H1 (cell line): ENCODE measurements around the gene APLP1. TPM values are rescaled to one million over a fixed set of nuclear protein-coding genes. Genes with fewer than 3 reads are reported as not detected.
"Not testable (repeated sequence)": the region's sequence is repeated elsewhere in the genome, so short reads cannot be mapped to it uniquely, and the experiment has no call there.

Experiments used
- CTCF ChIA-PET: fragments of 300-600 bp; sonication (Branson Sonifier 250); formaldehyde crosslinking; loops from one replicate; lab custom pipeline; 2021; ENCODE audit not compliant: partially characterized antibody; lab: Charles Lee
- POLR2A ChIA-PET: fragments of 300-600 bp; sonication (Branson Sonifier 250); formaldehyde crosslinking; loops from one replicate; lab custom pipeline; 2021; ENCODE audit warnings: inconsistent platforms; ENCODE audit not compliant: partially characterized antibody; lab: Charles Lee
- DNase-seq, 2 experiments: peaks; one replicate each; pipeline versions ENCODE4 v3.0.0 to v3.0.0-alpha.2; 2010 to 2022; ENCODE audit warnings: low spot score in 2 of 2, low read depth in 1 of 2, mixed read lengths in 1 of 2
- FAIRE-seq: peaks from 2 replicates; lab custom pipeline; 2011; peaks lifted over from hg19 to GRCh38; lab: Jason Lieb, UNC
- H2AFZ ChIP-seq: 2 replicates; pipeline ENCODE4 v1.8.1; 2012; ENCODE audit warnings: low read length, inconsistent platforms
- H2AK5ac ChIP-seq: 2 replicates; pipeline ENCODE4 v1.6.1; 2013; ENCODE audit warnings: low read depth, low read length
- H2BK120ac ChIP-seq: replicated peaks from 2 replicates; pipeline ENCODE3; 2013; ENCODE audit warnings: low read depth, low read length, inconsistent platforms
- H2BK12ac ChIP-seq: 2 replicates; pipeline ENCODE4 v1.6.1; 2013; ENCODE audit warnings: low read depth, low read length
- H2BK15ac ChIP-seq: 2 replicates; pipeline ENCODE4 v1.6.1; 2013; ENCODE audit warnings: low read length
- H2BK20ac ChIP-seq: 2 replicates; pipeline ENCODE4 v1.6.1; 2013; ENCODE audit warnings: low read length
- H2BK5ac ChIP-seq: 2 replicates; pipeline ENCODE4 v1.6.1; 2013; ENCODE audit warnings: low read depth, low read length
- H3K14ac ChIP-seq: 2 replicates; pipeline ENCODE4 v1.6.1; 2013; ENCODE audit warnings: inconsistent platforms; ENCODE audit not compliant: insufficient read length
- H3K18ac ChIP-seq: 2 replicates; pipeline ENCODE4 v1.6.1; 2013; ENCODE audit warnings: low read length; ENCODE audit errors: extremely low read depth
- H3K23ac ChIP-seq: 2 replicates; pipeline ENCODE4 v1.6.1; 2013; ENCODE audit warnings: inconsistent platforms; ENCODE audit not compliant: insufficient read length
- H3K23me2 ChIP-seq: 2 replicates; pipeline ENCODE4 v1.6.1; 2013; ENCODE audit warnings: low read depth, low read length
- H3K27ac ChIP-seq: 2 replicates; pipeline ENCODE4 v1.6.1; 2011; ENCODE audit warnings: low read depth, low read length, inconsistent platforms
- H3K27me3 ChIP-seq, 4 experiments: replicated peaks in 1 of 4; 1 replicate in 1 of 4; 2 replicates in 3 of 4; pipeline versions ENCODE4 v1.6.1 to v1.8.1; 2011 to 2013; ENCODE audit warnings: low read length in 3 of 4, mild to moderate bottlenecking in 3 of 4, inconsistent platforms in 2 of 4, mixed read lengths in 2 of 4, moderate library complexity in 1 of 4; ENCODE audit not compliant: control insufficient read depth in 3 of 4, insufficient read depth in 3 of 4; ENCODE audit errors: extremely low read depth in 1 of 4
- H3K36me3 ChIP-seq, 4 experiments: 2 replicates each; pipeline versions ENCODE4 v1.6.1 to v1.8.1; 2011 to 2013; ENCODE audit warnings: mild to moderate bottlenecking in 4 of 4, low read length in 3 of 4, moderate library complexity in 2 of 4, control low read depth in 1 of 4, inconsistent platforms in 1 of 4; ENCODE audit not compliant: insufficient read depth in 4 of 4, control insufficient read depth in 2 of 4
- H3K4ac ChIP-seq: replicated peaks from 2 replicates; pipeline ENCODE3; 2013; ENCODE audit warnings: low read length, low read depth, mixed read lengths, inconsistent platforms; ENCODE audit not compliant: insufficient read length
- H3K4me1 ChIP-seq, 4 experiments: replicated peaks in 1 of 4; 1 replicate in 1 of 4; 2 replicates in 3 of 4; pipeline versions ENCODE4 v1.6.1 to v1.8.1; 2011 to 2013; ENCODE audit warnings: low read length in 3 of 4, inconsistent platforms in 2 of 4, mixed read lengths in 1 of 4; ENCODE audit not compliant: insufficient read depth in 4 of 4, control insufficient read depth in 3 of 4
- H3K4me2 ChIP-seq, 2 experiments: 2 replicates each; pipeline versions ENCODE4 v1.6.1 to v1.8.1; 2011 to 2013; ENCODE audit warnings: low read depth in 2 of 2, low read length in 2 of 2, control low read depth in 1 of 2, inconsistent platforms in 1 of 2, mild to moderate bottlenecking in 1 of 2; ENCODE audit not compliant: insufficient read depth in 1 of 2
- H3K4me3 ChIP-seq, 4 experiments: fragments of 200-600, 300-600 bp in 1 of 4; sonication (generic), shearing (Covaris generic), sonication (Bioruptor Twin) in 1 of 4; 2 replicates each; pipeline versions ENCODE4 v1.5.1 to v1.8.1; 2011 to 2016; ENCODE audit warnings: low read length in 4 of 4, low read depth in 3 of 4, control low read depth in 2 of 4, inconsistent platforms in 2 of 4, mild to moderate bottlenecking in 2 of 4, mixed read lengths in 1 of 4, moderate library complexity in 1 of 4; ENCODE audit not compliant: insufficient read depth in 2 of 4; ENCODE audit errors: extremely low read depth in 1 of 4
- H3K56ac ChIP-seq: replicated peaks from 2 replicates; pipeline ENCODE3; 2013; ENCODE audit warnings: low read depth, mild to moderate bottlenecking, mixed read lengths, low read length, inconsistent platforms; ENCODE audit not compliant: insufficient read length
- H3K79me1 ChIP-seq: 2 replicates; pipeline ENCODE4 v1.6.1; 2013; ENCODE audit warnings: low read depth, low read length, control low read depth
- H3K79me2 ChIP-seq, 2 experiments: 2 replicates each; pipeline versions ENCODE4 v1.6.1 to v1.8.1; 2012 to 2013; ENCODE audit warnings: low read length in 2 of 2, mild to moderate bottlenecking in 2 of 2, inconsistent platforms in 1 of 2; ENCODE audit not compliant: insufficient read depth in 2 of 2, control insufficient read depth in 1 of 2
- H3K9ac ChIP-seq, 4 experiments: replicated peaks in 1 of 4; 1 replicate in 1 of 4; 2 replicates in 3 of 4; pipeline versions ENCODE4 v1.6.1 to v1.8.1; 2011 to 2013; ENCODE audit warnings: low read depth in 3 of 4, low read length in 3 of 4, control low read depth in 2 of 4, mild to moderate bottlenecking in 2 of 4, moderate library complexity in 2 of 4, inconsistent platforms in 1 of 4; ENCODE audit errors: extremely low read depth in 1 of 4
- H3K9me3 ChIP-seq, 2 experiments: 2 replicates each; pipeline versions ENCODE4 v1.6.1 to v1.8.1; 2012 to 2013; ENCODE audit warnings: mild to moderate bottlenecking in 2 of 2, moderate library complexity in 2 of 2, control low read depth in 1 of 2, inconsistent platforms in 1 of 2, low read depth in 1 of 2, low read length in 1 of 2, mixed read lengths in 1 of 2; ENCODE audit not compliant: insufficient read depth in 2 of 2
- H4K20me1 ChIP-seq, 2 experiments: replicated peaks in 1 of 2; 2 replicates each; pipeline versions ENCODE3 to v1.8.1; 2011 to 2013; ENCODE audit warnings: inconsistent platforms in 2 of 2, low read length in 2 of 2, mild to moderate bottlenecking in 1 of 2; ENCODE audit not compliant: insufficient read depth in 2 of 2, control insufficient read depth in 1 of 2
- H4K5ac ChIP-seq: 2 replicates; pipeline ENCODE4 v1.6.1; 2013; ENCODE audit warnings: low read length, low read depth, mixed read lengths, inconsistent platforms; ENCODE audit not compliant: insufficient read length
- H4K8ac ChIP-seq: 2 replicates; pipeline ENCODE4 v1.8.0; 2013; ENCODE audit warnings: mild to moderate bottlenecking, moderate library complexity, low read length, inconsistent platforms; ENCODE audit not compliant: insufficient read depth; ENCODE audit errors: extremely low read depth
- H4K91ac ChIP-seq: replicated peaks from 2 replicates; pipeline ENCODE3; 2013; ENCODE audit warnings: low read length, mixed read lengths, inconsistent platforms; ENCODE audit not compliant: insufficient read length
- WGBS, 2 experiments: shearing (Covaris generic) in 1 of 2; methylation state at CpG; one replicate each; pipeline versions ENCODE4 v1.1.6 to v1.1.7; 2013 to 2015; ENCODE audit warnings: low lambda C conversion rate in 2 of 2, mixed read lengths in 2 of 2, inconsistent platforms in 1 of 2, low coverage in 1 of 2, missing lambda C conversion rate in 1 of 2; ENCODE audit not compliant: insufficient replicate concordance in 2 of 2, insufficient coverage in 1 of 2, insufficient read length in 1 of 2; ENCODE audit errors: extremely low coverage in 1 of 2, missing lambda C conversion rate in 1 of 2; 5-methylcytosine and 5-hydroxymethylcytosine counted together
- polyA plus RNA-seq, 7 experiments: library from polyadenylated mRNA; depleted of rRNA in 3 of 7; stranded (reverse) in 5 of 7; unstranded in 2 of 7; fragments of >200 nt in 5 of 7; fragments of 200-250 nt in 2 of 7; gene quantifications; 1 replicate in 5 of 7; 2 replicates in 1 of 7; 4 replicates in 1 of 7; pipeline versions ENCODE4 v1.2.1 to v1.2.3, GENCODE V29; 2011 to 2013; ENCODE audit warnings: missing spikeins in 2 of 7, mixed read lengths in 2 of 7
- total RNA-seq: library from RNA; stranded (reverse); fragmentation: NEBNext Ultra II Directional; extraction: Animal tissue kit (Norgen Biotek cat#: 25700); gene quantifications from 2 replicates; pipeline ENCODE4 v1.2.1, GENCODE V29; 2021

The APLP1 gene
- total and polyA plus RNA-seq, 2 of the 8 experiments (the other 6 are each of a cell fraction or from before 2014, with no cell fraction given) = 19.9 to 22.0 TPM

DNA sequence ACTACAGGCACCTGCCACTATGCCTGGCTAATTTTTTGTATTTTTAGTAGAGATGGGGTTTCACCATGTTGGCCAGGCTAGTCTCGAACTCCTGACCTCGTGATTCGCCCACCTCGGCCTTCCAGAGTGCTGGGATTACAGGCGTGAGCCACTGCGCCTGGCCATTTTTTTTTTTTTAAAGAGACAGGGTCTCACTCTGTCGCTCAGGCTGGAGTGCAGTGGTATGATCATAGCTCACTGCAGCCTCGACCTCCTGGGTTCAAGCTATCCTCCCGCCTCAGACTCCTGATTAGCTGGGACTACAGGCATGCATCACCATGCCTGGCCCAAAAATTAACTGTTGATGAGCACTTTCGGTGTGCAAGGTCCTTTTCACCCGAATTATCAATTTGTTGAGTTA, 32.3 kb upstream of the APLP1 start:
- H3K4me3 ChIP-seq, H2AK5ac ChIP-seq, H3K79me1 ChIP-seq, H3K4me2 ChIP-seq, H3K36me3 ChIP-seq, H4K20me1 ChIP-seq, H3K23ac ChIP-seq, H3K56ac ChIP-seq, H3K4ac ChIP-seq, H2BK5ac ChIP-seq, H3K9ac ChIP-seq, DNase-seq, H2AFZ ChIP-seq, H3K23me2 ChIP-seq, H4K8ac ChIP-seq, H3K9me3 ChIP-seq, H2BK12ac ChIP-seq, H4K5ac ChIP-seq, H2BK120ac ChIP-seq, H3K79me2 ChIP-seq, H2BK20ac ChIP-seq, H2BK15ac ChIP-seq, H3K14ac ChIP-seq, H3K27ac ChIP-seq, FAIRE-seq, H3K4me1 ChIP-seq, H3K27me3 ChIP-seq, H3K18ac ChIP-seq, H4K91ac ChIP-seq: not testable (repeated sequence)
- POLR2A ChIA-PET = interaction anchor here (1.3 kb wide), 1 partner anchor 64 kb away, joined by 4 read pairs; no protein-coding TSS in a partner anchor
- 81% methylated on average over 9 of the region's 11 CpGs; no CpG with 5 or more reads in 1 of the 2 experiments for WGBS, 2 experiments
- CTCF ChIA-PET = interaction anchor here (0.6 to 2.6 kb wide), 6 partner anchors 8 to 99 kb away, joined by 3 to 11 read pairs (median 3); no protein-coding TSS in a partner anchor
